ENCODE results near the gene LDLRAD4.

LDLRAD4 gene

GRCh38 chr18:13376841-13377351, 158.3 kb downstream of the LDLRAD4 start:
- DNase-seq: no peak

- no peak for DNase-seq
Observed at GRCh38 chr18:13377496-13377895, 158.9 kb downstream of the LDLRAD4 start.

- no peak for DNase-seq
Observed at GRCh38 chr18:13378150-13378549, 159.6 kb downstream of the LDLRAD4 start.

GRCh38 chr18:13379062-13379865, 160.7 kb downstream of the LDLRAD4 start:
- no peak for DNase-seq

GRCh38 chr18:13379930-13380690, 161.6 kb downstream of the LDLRAD4 start:
- DNase-seq: no peak

- DNase-seq: no peak
Observed at GRCh38 chr18:13380691-13381070, 162.1 kb downstream of the LDLRAD4 start.

- no peak for DNase-seq
Observed at GRCh38 chr18:13381331-13381730, 162.8 kb downstream of the LDLRAD4 start.

- DNase-seq: no peak
Observed at GRCh38 chr18:13381944-13382365, 163.4 kb downstream of the LDLRAD4 start.

- no peak for DNase-seq
Observed at GRCh38 chr18:13382366-13382953, 163.9 kb downstream of the LDLRAD4 start.

GRCh38 chr18:13382954-13383827, 164.6 kb downstream of the LDLRAD4 start:
- DNase-seq: no peak

- no peak for DNase-seq
Observed at GRCh38 chr18:13386891-13387801, 168.6 kb downstream of the LDLRAD4 start.

GRCh38 chr18:13387855-13388548, 169.4 kb downstream of the LDLRAD4 start:
- no peak for DNase-seq

- no peak for DNase-seq
Observed at GRCh38 chr18:13388586-13389490, 170.3 kb downstream of the LDLRAD4 start.

- no peak for DNase-seq
Observed at GRCh38 chr18:13389491-13390131, 171.1 kb downstream of the LDLRAD4 start.

GRCh38 chr18:13390196-13390595, 171.6 kb downstream of the LDLRAD4 start:
- DNase-seq: no peak

GRCh38 chr18:13390711-13391110, 172.2 kb downstream of the LDLRAD4 start:
- no peak for DNase-seq

GRCh38 chr18:13392029-13392750, 173.6 kb downstream of the LDLRAD4 start:
- no peak for DNase-seq

GRCh38 chr18:13392899-13393298, 174.3 kb downstream of the LDLRAD4 start:
- no peak for DNase-seq

All from cortex of kidney (tissue), 1 donor.